HUES6 (cell line): Measurements from ENCODE around the gene ZBTB17.

Experiments used
- H3K27ac ChIP-seq: 2 replicates; pipeline ENCODE4 v1.7.0; 2013; ENCODE audit warnings: low read depth, mild to moderate bottlenecking, low read length, inconsistent platforms
- H3K27me3 ChIP-seq: 2 replicates; pipeline ENCODE4 v1.6.1; 2013; ENCODE audit warnings: low read length; ENCODE audit not compliant: control insufficient read depth, insufficient read depth
- H3K36me3 ChIP-seq: 2 replicates; pipeline ENCODE4 v1.6.1; 2013; ENCODE audit warnings: low read length; ENCODE audit not compliant: control insufficient read depth, insufficient read depth
- H3K4me1 ChIP-seq: 2 replicates; pipeline ENCODE4 v1.6.1; 2013; ENCODE audit warnings: low read length; ENCODE audit not compliant: control insufficient read depth, insufficient read depth
- H3K4me3 ChIP-seq: 2 replicates; pipeline ENCODE4 v1.5.1; 2013; ENCODE audit warnings: low read depth, low read length
- H3K9ac ChIP-seq: one replicate; pipeline ENCODE4 v1.6.1; 2013; ENCODE audit warnings: mild to moderate bottlenecking, low read length
- H3K9me3 ChIP-seq: 2 replicates; pipeline ENCODE4 v1.6.1; 2013; ENCODE audit warnings: low read depth, low read length; ENCODE audit not compliant: control insufficient read depth, insufficient read depth

The ZBTB17 gene

DNA sequence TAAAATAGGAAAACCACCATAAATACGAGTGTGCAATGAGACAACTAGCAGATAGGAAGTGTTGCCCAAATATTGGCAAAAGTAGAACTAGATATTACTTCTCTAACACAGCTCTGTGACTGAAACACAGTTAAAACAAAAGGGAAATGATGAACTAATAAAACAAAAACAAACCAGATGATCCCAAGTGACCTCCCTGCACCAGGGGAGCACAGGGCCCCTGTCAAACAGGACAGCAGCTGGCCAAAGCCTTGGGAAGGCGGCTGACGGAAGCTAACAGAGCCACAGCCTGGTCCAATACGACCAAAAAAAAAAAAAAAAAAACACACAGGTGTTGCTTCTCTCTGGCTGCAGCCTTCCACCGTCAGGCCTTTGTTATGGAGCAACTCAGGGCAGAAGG lies 17.8 kb downstream of the ZBTB17 start:
- H3K4me1 ChIP-seq: peaks cover 53% of the 10 kb centered on the region
- no peak overlapping the region for H3K4me3 ChIP-seq
- H3K9ac ChIP-seq: no peak overlapping the region
- no peaks in the 10 kb centered on the region for H3K36me3 ChIP-seq
- no peaks in the 10 kb centered on the region for H3K9me3 ChIP-seq
- no peak overlapping the region for H3K27ac ChIP-seq
- H3K27me3 ChIP-seq: no peaks in the 10 kb centered on the region

DNA sequence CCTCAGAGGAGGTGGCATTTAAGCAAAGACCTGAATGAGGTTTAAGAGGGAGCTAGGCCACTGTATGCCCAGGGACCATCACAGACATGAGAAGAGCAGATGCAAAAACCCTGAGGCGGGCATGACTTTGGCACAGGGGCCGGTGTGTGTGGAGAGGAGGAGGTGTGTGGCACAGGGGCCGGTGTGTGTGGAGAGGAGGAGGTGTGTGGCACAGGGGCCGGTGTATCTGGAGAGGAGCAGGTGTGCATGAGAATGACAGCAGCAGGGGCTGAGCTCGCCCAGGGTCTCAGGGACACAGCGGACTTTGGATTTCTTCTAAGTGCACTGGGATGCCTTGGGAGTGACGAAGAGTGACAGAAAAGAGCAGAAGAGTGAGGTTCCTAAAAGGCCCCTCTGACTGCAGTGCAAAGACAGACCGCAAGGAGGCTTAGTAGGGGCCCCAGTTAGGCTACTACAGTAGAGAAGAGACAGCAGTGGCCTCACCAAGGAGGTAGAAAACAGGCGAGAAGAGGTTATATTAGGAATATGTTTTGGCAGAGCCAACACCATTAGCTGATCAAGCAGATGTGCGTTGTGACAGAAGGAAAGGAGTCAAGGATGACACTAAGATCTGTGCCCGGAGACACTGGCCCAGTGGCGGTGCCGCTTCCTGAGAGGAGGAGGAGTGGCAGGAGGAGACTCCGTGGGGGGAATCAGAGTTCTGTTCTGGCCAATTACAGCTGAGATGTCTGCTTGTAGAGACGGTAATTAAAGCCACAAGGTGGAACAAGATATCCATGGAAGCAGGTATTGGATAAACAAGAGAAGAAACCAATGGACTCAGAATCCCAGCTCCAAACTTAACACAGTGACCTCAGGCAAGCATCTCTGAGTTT lies 18.4 kb downstream of the ZBTB17 start:
- no peak overlapping the region for H3K9ac ChIP-seq
- H3K4me1 ChIP-seq: peaks cover 57% of the 10 kb centered on the region
- no peaks in the 10 kb centered on the region for H3K27me3 ChIP-seq
- no peak overlapping the region for H3K27ac ChIP-seq
- no peak overlapping the region for H3K4me3 ChIP-seq
- H3K36me3 ChIP-seq: no peaks in the 10 kb centered on the region
- H3K9me3 ChIP-seq: no peaks in the 10 kb centered on the region

DNA sequence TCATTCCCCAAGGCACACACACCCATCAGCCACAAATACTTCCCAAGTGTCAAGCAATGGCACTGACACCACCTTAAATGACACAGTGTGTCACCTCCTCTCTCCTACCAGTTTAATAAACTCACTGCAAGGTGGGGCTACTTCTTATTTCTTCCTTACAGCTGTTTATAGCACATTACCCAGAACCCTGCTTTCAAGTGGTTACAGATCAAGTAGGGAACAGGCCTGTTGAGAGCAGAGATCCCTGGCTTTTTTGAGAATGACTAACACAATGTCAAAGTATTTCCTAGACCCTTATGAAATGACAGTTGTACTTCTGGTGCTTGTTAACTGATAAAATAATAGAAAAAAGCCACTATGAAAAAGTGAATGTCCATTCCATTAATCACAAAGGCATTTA lies 19.8 kb downstream of the ZBTB17 start:
- Histone ChIP-seq H3K9ac (no peak overlapping the region), H3K4me1 (peaks cover 59% of the 10 kb centered on the region), H3K9me3 (no peaks in the 10 kb centered on the region), H3K4me3 (no peak overlapping the region), H3K27me3 (no peaks in the 10 kb centered on the region), H3K36me3 (no peaks in the 10 kb centered on the region), H3K27ac (no peak overlapping the region)

DNA sequence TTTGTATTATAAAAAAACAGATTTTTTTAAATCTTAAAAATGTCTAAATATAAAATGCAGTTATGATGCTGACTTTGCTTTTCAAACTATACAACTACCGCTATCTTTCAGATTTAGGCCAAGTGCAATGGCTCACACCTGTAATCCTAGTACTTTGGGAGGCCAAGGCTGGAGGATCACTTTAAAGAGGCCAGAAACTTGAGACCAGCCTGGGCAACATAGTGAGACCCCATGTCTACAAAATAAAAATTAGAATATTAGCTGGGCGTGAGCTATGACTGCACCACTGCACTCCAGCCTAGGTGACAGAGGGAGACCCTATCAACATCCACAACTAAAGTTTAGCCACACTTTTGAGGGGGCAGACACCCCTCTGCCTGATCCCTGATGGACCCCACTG lies 20.3 kb downstream of the ZBTB17 start:
- Histone ChIP-seq H3K36me3 (no peaks in the 10 kb centered on the region), H3K4me3 (no peak overlapping the region), H3K9me3 (no peaks in the 10 kb centered on the region), H3K27ac (no peak overlapping the region), H3K9ac (no peak overlapping the region), H3K27me3 (no peaks in the 10 kb centered on the region), H3K4me1 (peaks cover 62% of the 10 kb centered on the region)

DNA sequence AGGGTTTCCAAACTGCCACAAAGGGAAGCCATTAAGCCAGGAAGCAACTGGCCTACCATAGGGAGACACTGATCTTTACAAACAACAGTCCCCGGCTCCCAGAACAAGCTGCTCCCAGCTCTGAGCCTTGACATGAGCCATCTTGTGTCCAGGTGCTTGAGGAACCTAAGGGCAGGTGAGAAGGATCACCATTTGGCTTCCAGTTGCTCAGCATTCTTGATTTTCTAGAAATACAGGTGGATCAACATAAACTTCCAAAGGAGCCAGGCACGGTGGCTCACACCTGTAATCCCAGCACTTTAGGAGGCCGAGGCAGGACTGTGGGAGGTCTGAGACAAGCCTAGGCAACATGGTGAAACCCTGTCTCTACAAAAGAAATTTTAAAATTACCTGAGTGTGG lies 21.6 kb downstream of the ZBTB17 start:
- no peak overlapping the region for H3K4me3 ChIP-seq
- no peaks in the 10 kb centered on the region for H3K36me3 ChIP-seq
- H3K27ac ChIP-seq: no peak overlapping the region
- H3K4me1 ChIP-seq: peaks cover 67% of the 10 kb centered on the region
- no peaks in the 10 kb centered on the region for H3K27me3 ChIP-seq
- H3K9me3 ChIP-seq: no peaks in the 10 kb centered on the region
- no peak overlapping the region for H3K9ac ChIP-seq

DNA sequence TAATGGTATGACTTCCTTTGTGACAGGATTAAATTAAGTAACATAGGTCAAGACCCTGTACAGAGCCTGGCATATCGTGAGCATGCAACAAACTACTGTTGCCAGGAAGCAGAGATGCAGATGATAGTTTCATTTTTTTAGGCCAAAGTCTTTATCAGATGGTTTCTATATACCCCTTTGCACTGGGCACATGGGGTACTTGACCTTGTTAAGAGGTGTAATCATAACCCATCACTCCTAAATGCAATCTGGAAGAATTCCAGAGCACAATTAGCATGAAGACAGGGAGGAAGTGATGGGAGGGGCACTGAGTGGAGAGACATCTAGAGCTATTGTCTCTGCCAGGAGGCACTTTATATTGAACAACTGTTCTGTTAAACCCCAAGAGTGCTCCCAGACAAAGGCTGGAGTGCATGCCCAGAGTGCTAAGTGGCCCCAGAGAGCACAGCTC lies 22.1 kb downstream of the ZBTB17 start:
- H3K36me3 ChIP-seq: no peaks in the 10 kb centered on the region
- no peak overlapping the region for H3K4me3 ChIP-seq
- H3K27me3 ChIP-seq: no peaks in the 10 kb centered on the region
- H3K9me3 ChIP-seq: no peaks in the 10 kb centered on the region
- H3K27ac ChIP-seq: no peak overlapping the region
- H3K9ac ChIP-seq: no peak overlapping the region
- H3K4me1 ChIP-seq: peaks cover 69% of the 10 kb centered on the region

DNA sequence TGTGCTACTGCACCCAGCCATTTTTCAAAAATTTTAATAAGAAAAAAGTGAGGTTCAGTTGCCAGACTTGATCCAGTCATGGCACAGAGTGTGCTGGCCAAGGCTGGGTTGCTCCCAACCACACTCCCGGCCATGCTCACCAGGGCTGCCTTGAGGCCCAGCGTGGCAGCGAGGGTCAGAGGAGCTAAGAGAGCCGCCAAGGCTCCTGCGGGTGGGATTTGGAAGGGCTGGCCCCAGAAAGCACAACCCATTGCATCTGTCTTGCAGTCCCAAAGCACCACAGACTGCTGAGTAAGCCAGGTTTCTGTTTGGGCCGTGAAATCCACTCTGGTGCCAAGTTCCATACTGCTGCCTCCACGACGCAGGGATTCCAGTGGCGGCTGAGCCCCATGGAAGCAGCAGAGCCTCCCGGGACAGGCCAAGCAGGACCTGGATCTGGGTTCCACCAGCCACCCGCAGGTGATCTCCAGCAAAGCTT lies 22.6 kb downstream of the ZBTB17 start:
- Histone ChIP-seq H3K4me1 (peaks cover 69% of the 10 kb centered on the region), H3K4me3 (no peak overlapping the region), H3K27me3 (no peaks in the 10 kb centered on the region), H3K9ac (no peak overlapping the region), H3K9me3 (no peaks in the 10 kb centered on the region), H3K27ac (no peak overlapping the region), H3K36me3 (0 out of 2 replicates have a peak, but pooled peaks cover 1% of the 10 kb centered on the region)

DNA sequence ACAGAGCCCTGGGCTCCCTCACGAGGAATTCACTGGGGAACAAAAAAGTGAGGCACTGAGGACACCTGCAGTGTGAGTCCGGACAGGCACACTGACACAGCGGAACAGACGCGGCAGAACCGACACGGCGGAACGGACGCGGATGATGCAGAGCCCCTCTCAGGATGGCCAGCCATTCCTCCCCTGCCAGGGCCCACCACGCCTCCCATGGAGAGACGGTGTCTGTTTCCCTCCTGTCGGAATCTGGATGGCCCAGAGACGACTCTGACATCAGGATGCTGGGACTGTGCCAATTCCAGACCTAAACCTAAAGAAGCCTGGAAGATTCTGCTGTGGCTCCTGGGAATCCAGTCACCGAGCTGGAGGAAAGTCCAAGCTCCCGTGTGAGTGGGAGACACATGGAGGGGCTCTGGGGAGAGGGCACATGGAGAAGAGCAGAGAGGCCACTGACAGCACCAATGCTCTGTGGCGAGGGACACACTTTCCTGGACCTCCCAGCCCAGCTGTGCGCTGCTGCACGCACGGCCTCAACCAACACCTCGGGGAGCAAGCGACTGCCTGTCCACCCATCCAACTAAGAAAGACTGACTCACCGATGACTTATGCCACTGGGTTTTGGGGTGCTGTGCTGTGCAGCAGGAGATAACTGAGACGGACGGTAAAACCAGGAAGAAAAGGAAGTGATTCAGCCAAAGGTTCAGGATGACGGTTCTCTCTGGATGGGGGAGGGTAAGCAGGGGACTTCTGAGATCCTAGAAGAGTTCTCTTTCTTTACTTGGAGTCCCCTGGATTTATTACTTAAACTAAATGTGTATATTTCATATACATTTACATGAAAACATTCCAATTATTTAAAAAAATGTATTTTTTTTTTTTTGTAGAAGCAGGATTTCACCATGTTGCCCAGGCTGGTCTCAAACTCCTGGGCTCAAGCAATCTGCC lies 23.3 kb downstream of the ZBTB17 start:
- Histone ChIP-seq H3K27ac (no peak overlapping the region), H3K4me3 (no peak overlapping the region), H3K9me3 (no peaks in the 10 kb centered on the region), H3K4me1 (peaks cover 65% of the 10 kb centered on the region), H3K9ac (no peak overlapping the region), H3K27me3 (no peaks in the 10 kb centered on the region), H3K36me3 (peaks cover 8% of the 10 kb centered on the region)

DNA sequence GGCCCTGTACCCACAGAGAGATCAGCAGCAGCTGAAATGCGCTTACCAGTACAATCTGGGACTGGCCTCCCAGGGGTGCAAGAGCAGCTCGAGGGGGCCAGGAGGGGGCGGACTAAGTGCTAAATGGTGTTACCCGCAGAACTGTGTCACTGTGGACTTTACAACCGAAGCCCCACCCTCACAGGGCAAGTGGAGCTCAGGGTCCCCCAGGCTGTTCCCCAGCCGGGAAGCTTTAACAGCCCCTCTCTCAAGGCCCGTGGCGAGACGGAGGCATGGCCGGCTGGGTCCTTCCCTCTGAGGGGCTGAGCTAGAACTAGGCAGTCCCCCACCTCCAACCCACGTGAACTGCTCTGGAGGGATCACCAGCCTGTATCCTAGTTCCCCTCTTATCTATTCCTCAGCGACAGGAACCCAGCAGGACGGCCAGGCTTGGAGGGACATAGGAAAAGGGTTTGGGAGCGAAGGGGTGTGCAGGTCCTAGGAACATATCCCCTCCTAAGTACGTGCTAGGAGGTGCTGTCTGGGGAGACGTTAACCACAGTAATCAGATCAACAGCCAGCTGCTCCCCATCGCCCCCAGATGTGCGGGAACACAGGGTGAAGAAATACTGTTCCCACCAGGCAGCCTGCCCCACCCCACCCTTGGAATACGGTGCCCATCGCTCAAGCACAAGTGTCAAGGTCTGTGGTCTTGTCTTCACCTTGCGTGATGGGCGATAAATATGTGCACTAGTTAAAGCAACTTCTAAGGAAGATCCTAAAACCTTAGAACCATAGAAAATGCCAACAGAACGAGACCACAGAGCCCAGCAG lies 24.4 kb downstream of the ZBTB17 start:
- Histone ChIP-seq H3K4me1 (peaks cover 63% of the 10 kb centered on the region), H3K9me3 (no peaks in the 10 kb centered on the region), H3K27ac (no peak overlapping the region), H3K27me3 (no peaks in the 10 kb centered on the region), H3K4me3 (no peak overlapping the region), H3K36me3 (peaks cover 19% of the 10 kb centered on the region), H3K9ac (peak overlapping the region; percentile 52)

DNA sequence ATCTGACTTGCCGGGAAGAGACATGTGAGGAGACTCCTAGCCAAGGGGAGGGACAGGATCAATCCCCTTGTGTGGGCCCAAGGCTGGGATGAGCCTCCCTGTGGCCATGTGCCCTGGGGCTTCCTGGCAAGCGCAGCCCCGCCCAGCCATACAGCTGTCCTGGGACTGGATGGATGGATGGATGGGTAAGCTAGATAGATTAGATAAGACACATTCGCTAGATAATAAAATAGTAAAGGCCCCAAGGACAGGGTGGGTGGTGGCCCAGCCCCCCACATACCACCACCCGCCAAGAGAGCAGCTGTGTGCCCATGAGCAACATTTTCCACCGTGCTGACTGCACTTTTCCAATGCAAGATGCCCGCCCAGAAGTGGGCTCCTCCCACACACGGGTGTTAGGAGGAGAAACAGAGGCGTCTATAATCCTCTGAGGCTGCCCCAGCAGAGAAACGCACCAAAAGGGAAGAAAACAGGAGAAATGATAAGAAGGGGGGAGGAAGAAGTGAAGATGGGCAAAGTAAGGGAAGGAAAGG lies 25.1 kb downstream of the ZBTB17 start:
- Histone ChIP-seq H3K27me3 (no peaks in the 10 kb centered on the region), H3K4me3 (no peak overlapping the region), H3K36me3 (peaks cover 26% of the 10 kb centered on the region), H3K27ac (no peak overlapping the region), H3K9ac (no peak overlapping the region), H3K9me3 (no peaks in the 10 kb centered on the region), H3K4me1 (peaks cover 63% of the 10 kb centered on the region)
